Astrocyte (in vitro differentiated cells and primary cell): ENCODE measurements around the gene SDK1. TPM values are rescaled to one million over a fixed set of nuclear protein-coding genes. Genes with fewer than 3 reads are reported as not detected.

Experiments
- DNase-seq: peaks from one replicate; pipeline ENCODE4 v3.0.0-alpha.2; 2010; ENCODE audit warnings: low read depth
- FAIRE-seq: peaks from 2 replicates; lab custom pipeline; 2011; peaks lifted over from hg19 to GRCh38; lab: Jason Lieb, UNC
- H2AFZ ChIP-seq: 2 replicates; pipeline ENCODE4 v1.6.0; 2012; ENCODE audit warnings: low read depth, low read length, inconsistent platforms
- H3K27ac ChIP-seq: 2 replicates; pipeline ENCODE4 v1.5.1; 2011; ENCODE audit warnings: low read depth, low read length, inconsistent platforms
- H3K27me3 ChIP-seq: 2 replicates; pipeline ENCODE4 v1.6.0; 2011; ENCODE audit warnings: low read length, inconsistent platforms; ENCODE audit not compliant: insufficient read depth
- H3K36me3 ChIP-seq: 2 replicates; pipeline ENCODE4 v1.5.1; 2011; ENCODE audit warnings: low read length, inconsistent platforms; ENCODE audit not compliant: insufficient read depth
- H3K4me1 ChIP-seq: 2 replicates; pipeline ENCODE4 v1.5.1; 2011; ENCODE audit warnings: low read length, inconsistent platforms; ENCODE audit not compliant: insufficient read depth
- H3K4me2 ChIP-seq: 2 replicates; pipeline ENCODE4 v1.6.0; 2012; ENCODE audit warnings: low read length, inconsistent platforms
- H3K4me3 ChIP-seq: 2 replicates; pipeline ENCODE4 v1.5.1; 2011; ENCODE audit warnings: low read depth, mild to moderate bottlenecking, low read length, inconsistent platforms; ENCODE audit not compliant: insufficient read depth
- H3K79me2 ChIP-seq: 2 replicates; pipeline ENCODE4 v1.6.0; 2012; ENCODE audit warnings: mild to moderate bottlenecking, low read length, inconsistent platforms; ENCODE audit not compliant: insufficient read depth
- H3K9ac ChIP-seq: 2 replicates; pipeline ENCODE4 v1.6.0; 2012; ENCODE audit warnings: mild to moderate bottlenecking, low read length, inconsistent platforms
- H3K9me3 ChIP-seq: 2 replicates; pipeline ENCODE4 v1.5.1; 2012; ENCODE audit warnings: low read depth, mild to moderate bottlenecking, low read length, inconsistent platforms; ENCODE audit not compliant: insufficient read depth
- H4K20me1 ChIP-seq: 2 replicates; pipeline ENCODE4 v1.6.0; 2012; ENCODE audit warnings: low read length, inconsistent platforms; ENCODE audit not compliant: insufficient read depth
- H3K27ac Mint-ChIP-seq: one replicate; pipeline ENCODE4 v1.8.0; 2021; ENCODE audit warnings: mild to moderate bottlenecking, mixed read lengths; ENCODE audit not compliant: unreplicated experiment
- H3K27me3 Mint-ChIP-seq: one replicate; pipeline ENCODE4 v1.8.0; 2021; ENCODE audit warnings: low read depth, mixed read lengths; ENCODE audit not compliant: unreplicated experiment
- H3K36me3 Mint-ChIP-seq: one replicate; pipeline ENCODE4 v1.8.0; 2021; ENCODE audit warnings: low read depth, mixed read lengths; ENCODE audit not compliant: unreplicated experiment
- H3K4me1 Mint-ChIP-seq: one replicate; pipeline ENCODE4 v1.8.0; 2021; ENCODE audit warnings: low read depth, mixed read lengths; ENCODE audit not compliant: unreplicated experiment
- H3K4me3 Mint-ChIP-seq: one replicate; pipeline ENCODE4 v1.8.0; 2021; ENCODE audit warnings: mild to moderate bottlenecking, moderate library complexity, mixed read lengths; ENCODE audit not compliant: unreplicated experiment
- H3K9me3 Mint-ChIP-seq: one replicate; pipeline ENCODE4 v1.8.0; 2021; ENCODE audit warnings: mild to moderate bottlenecking, mixed read lengths; ENCODE audit not compliant: unreplicated experiment
- EZH2 ChIP-seq: IDR thresholded peaks from 2 replicates; pipeline ENCODE4 v1.6.1; 2012; ENCODE audit warnings: mild to moderate bottlenecking, low read length, inconsistent platforms; ENCODE audit not compliant: insufficient read depth
- total RNA-seq: library from RNA; stranded (reverse); gene quantifications from 2 replicates; pipeline ENCODE4 v1.2.1, GENCODE V29; 2021
- TF ChIP-seq, protein P1 (sequence below): IDR thresholded peaks from 2 replicates; pipeline ENCODE4 v1.5.1; 2011; ENCODE audit warnings: low read depth, mild to moderate bottlenecking, inconsistent platforms, low read length, moderate library complexity; ENCODE audit not compliant: insufficient read depth

SDK1 gene
- total RNA-seq, 1 donor from 2014 or later, result 4.2 TPM

- Histone ChIP-seq H3K27ac (no peak overlapping the region), H3K9ac (no peak overlapping the region), H3K36me3 (no peaks in the 10 kb centered on the region), H3K4me3 (no peak overlapping the region), H3K27me3 (no peaks in the 10 kb centered on the region), H3K4me2 (no peak overlapping the region), H3K79me2 (no peaks in the 10 kb centered on the region), H4K20me1 (no peaks in the 10 kb centered on the region), H2AFZ (no peak overlapping the region), H3K9me3 (no peaks in the 10 kb centered on the region), H3K4me1 (no peaks in the 10 kb centered on the region)
- H3K4me1 Mint-ChIP-seq, result no peaks in the 10 kb centered on the region
- no peak overlapping the region for H3K4me3 Mint-ChIP-seq
- FAIRE-seq (no peak), DNase-seq (no peak)
- H3K27ac Mint-ChIP-seq, result peak overlapping the region; percentile 75
- peaks cover 64% of the 10 kb centered on the region for H3K27me3 Mint-ChIP-seq
- no peaks in the 10 kb centered on the region for H3K9me3 Mint-ChIP-seq
- no peaks in the 10 kb centered on the region for H3K36me3 Mint-ChIP-seq
- no peak for TF ChIP-seq EZH2
- TF ChIP-seq, protein P1, sequence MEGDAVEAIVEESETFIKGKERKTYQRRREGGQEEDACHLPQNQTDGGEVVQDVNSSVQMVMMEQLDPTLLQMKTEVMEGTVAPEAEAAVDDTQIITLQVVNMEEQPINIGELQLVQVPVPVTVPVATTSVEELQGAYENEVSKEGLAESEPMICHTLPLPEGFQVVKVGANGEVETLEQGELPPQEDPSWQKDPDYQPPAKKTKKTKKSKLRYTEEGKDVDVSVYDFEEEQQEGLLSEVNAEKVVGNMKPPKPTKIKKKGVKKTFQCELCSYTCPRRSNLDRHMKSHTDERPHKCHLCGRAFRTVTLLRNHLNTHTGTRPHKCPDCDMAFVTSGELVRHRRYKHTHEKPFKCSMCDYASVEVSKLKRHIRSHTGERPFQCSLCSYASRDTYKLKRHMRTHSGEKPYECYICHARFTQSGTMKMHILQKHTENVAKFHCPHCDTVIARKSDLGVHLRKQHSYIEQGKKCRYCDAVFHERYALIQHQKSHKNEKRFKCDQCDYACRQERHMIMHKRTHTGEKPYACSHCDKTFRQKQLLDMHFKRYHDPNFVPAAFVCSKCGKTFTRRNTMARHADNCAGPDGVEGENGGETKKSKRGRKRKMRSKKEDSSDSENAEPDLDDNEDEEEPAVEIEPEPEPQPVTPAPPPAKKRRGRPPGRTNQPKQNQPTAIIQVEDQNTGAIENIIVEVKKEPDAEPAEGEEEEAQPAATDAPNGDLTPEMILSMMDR, result no peak
Measured at GRCh38 chr7:4154882-4155535, 854.0 kb downstream of the SDK1 start.

- Mint-ChIP-seq H3K4me1 (no peaks in the 10 kb centered on the region), H3K9me3 (no peaks in the 10 kb centered on the region), H3K36me3 (no peaks in the 10 kb centered on the region), H3K27me3 (peaks cover 67% of the 10 kb centered on the region), H3K27ac (no peak overlapping the region), H3K4me3 (no peak overlapping the region)
- H3K4me2 ChIP-seq, result no peak overlapping the region
- no peak overlapping the region for H3K4me3 ChIP-seq
- H3K27ac ChIP-seq, result no peak overlapping the region
- H2AFZ ChIP-seq, result no peak overlapping the region
- H3K9me3 ChIP-seq, result no peaks in the 10 kb centered on the region
- H3K4me1 ChIP-seq, result no peaks in the 10 kb centered on the region
- H3K79me2 ChIP-seq, result no peaks in the 10 kb centered on the region
- H3K27me3 ChIP-seq, result no peaks in the 10 kb centered on the region
- TF ChIP-seq, protein P1, result no peak
- TF ChIP-seq EZH2, result no peak
- no peaks in the 10 kb centered on the region for H4K20me1 ChIP-seq
- H3K36me3 ChIP-seq, result no peaks in the 10 kb centered on the region
- no peak for DNase-seq
- FAIRE-seq, result no peak
- no peak overlapping the region for H3K9ac ChIP-seq
Measured at GRCh38 chr7:4156190-4156589, 855.1 kb downstream of the SDK1 start.

DNA sequence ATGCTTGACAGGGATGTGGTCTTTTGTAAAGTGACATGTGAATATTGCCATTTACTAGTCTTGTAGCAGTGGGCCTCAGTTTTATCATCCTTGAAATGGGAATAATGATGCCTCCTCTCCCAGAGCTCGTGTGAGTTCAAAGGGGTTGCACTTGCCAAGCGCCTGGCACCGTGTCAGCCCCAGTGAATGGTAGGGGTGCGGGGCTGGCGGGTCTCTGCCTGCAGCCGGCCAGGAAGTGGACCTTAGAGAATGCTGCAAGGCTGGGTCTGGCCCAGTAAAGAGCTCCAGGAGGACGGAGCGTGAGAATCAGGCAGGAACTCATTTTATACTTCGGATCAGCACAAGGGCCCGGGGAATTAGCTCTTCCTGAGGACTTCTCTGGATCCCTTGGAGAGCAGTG lies 856.6 kb downstream of the SDK1 start:
- H3K27ac ChIP-seq, result no peak overlapping the region

More for the DNA sequence above, 856.6 kb downstream of the SDK1 start:
- Histone ChIP-seq H3K4me3 (no peak overlapping the region), H4K20me1 (no peaks in the 10 kb centered on the region), H3K9me3 (no peaks in the 10 kb centered on the region), H3K27me3 (no peaks in the 10 kb centered on the region), H3K9ac (no peak overlapping the region), H3K4me1 (no peaks in the 10 kb centered on the region), H2AFZ (no peak overlapping the region), H3K79me2 (no peaks in the 10 kb centered on the region), H3K4me2 (no peak overlapping the region), H3K36me3 (no peaks in the 10 kb centered on the region)
- Mint-ChIP-seq H3K4me3 (no peak overlapping the region), H3K4me1 (no peaks in the 10 kb centered on the region), H3K9me3 (no peaks in the 10 kb centered on the region), H3K27ac (no peak overlapping the region), H3K27me3 (peaks cover 54% of the 10 kb centered on the region), H3K36me3 (no peaks in the 10 kb centered on the region)
- TF ChIP-seq, protein P1, result no peak
- TF ChIP-seq EZH2, result no peak
- FAIRE-seq (no peak), DNase-seq (no peak)
